Measurements from ENCODE around the gene PAFAH2.

The PAFAH2 gene

DNA sequence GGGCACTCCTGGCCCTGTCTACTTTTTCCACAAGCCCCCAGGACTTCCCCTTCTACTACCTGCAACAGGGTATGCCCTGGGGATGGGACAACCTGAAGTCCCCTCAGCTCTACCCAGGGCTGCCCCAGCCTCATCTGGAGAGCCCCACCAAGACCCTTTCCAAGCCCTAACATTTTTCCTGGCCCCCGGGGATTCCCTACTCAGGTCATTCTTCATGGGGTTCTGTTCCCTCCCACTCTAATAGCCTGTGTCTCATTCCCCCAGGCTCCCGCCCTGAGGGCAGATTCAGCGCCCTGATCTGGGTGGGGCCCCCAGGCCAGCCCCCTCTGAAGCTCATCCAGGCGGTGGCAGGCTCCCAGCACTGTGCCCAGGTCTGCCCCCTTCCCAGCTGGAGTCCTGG lies 33.3 kb upstream of the PAFAH2 start:
- no peak for DNase-seq (ENCODE audit: low read depth)

DNA sequence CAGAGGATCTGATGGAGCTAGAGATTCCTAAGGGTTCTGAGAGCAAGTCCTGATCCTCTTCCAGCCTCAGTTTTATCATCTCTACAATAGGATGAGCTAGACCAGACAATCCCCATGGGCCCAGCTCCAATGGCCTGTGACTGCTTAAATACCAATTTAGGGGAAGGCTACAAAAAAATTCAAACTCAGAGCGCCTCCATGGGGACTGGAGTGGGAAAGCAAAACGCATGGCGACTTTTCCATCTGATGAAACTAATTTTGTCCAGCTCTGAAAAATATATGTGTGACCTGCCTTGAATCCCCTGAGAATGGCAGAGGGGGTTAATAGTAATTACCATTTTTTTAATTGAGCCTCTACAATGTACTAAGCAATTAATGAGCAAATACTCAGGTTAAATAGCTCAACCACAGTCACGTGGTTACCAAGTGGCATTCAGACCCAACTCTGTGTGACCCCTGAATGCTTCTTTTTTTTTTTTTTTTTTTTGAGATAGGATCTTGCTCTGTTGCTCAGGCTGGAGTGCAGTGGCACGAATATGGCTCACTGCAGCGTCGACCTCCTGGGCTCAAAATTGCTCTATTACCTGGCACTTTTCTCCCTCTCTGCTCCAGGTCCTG lies 32.1 kb upstream of the PAFAH2 start:
- no peak for DNase-seq (ENCODE audit: low read depth)

DNA sequence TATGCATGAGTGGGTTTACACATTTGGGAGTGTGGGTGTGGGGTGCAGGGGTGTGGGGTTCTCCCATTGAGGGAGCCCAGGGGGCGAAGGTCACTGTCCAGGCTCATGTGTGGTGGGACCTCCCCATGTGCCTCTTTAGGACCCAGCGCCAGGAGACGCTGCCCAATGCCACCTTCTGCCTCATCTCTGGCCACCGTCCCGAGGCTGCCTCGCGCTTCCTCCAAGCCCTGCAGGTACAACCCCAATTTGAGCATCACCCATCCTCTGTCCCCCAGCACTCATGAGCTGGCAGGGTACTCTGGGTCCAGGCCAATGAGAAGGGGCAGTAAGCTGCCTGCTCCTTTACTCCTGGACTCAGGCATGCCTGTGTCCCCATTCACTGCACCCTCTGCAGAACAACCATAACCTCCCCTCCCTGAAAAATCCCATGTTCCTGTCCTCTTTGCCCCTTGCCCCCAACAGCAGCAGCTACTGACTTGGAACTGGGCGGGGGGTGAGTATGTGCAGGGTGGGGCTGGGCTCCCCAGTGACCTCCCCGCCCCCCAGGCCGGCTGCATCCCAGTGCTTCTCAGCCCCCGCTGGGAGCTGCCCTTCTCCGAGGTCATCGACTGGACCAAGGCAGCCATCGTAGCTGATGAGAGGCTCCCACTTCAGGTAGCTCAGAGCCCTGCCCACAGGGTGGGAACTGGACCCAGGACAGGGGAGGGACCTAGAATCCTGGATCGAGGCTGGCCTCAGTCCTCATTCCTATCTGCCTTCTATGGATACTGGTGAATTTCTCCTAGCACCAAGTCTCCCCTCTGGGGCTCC lies 31.4 kb upstream of the PAFAH2 start:
- no peak for DNase-seq (ENCODE audit: low read depth)

DNA sequence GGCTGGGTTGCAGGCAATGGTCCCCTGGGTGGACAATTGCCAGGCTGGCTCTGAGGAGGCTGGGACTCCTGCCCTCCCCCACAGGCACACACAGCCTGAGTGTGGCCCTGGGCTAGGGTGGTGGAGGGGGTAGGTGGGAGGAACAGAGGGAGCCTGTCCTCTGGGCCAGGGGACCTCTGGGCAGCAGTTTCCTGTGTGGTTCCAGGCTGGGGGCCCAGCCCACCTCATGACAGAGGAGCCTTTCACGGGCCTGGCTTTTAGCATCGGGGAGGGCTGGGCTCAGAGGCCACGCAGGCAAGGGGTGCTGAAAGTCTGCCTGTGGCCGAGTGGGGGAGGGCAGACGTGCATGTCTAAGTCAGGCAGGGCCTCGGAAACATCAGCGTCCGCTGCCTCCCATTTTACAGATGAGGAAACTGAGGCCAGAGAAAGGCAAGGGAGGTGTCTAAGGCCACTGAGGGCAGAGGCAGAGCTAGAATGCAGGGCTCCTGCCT lies 30.7 kb upstream of the PAFAH2 start:
- no peak for DNase-seq (ENCODE audit: low read depth)

DNA sequence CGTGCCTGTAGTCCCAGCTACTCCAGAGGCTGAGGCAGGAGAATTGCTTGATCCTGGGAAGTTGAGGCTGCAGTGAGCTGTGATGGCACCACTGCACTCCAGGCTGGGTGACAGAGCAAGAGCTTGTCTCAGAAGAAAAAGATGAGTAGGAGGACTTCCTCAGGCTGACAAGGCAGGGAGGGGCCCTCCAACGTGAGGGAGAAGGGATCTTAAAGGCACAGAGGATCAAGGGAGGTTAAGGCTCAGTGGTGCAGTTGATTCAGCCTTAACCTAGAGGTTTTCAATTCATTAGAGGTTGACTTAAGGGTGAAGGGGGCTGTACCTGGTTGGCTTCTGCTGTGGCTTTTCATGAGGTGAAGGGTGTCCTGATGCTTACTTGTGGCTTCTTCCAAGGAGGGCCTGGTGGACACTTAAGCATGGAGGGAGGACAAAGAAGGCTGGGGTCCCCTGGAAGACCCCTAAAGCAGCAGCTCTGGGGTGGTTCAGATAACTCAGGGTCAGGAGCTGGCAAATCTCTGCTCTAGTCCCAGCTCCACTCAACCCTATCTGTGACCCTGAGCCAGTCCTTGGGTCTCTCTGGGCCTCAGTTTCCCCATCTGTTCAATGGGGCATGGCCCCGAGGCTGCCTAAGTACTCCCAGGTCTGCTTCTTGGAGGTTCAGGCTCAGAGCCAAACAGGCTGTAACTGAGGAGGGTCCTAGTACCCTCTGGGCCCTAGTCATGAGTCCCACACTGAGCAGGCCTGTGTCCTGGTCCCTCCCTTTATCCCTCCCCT lies 30.0 kb upstream of the PAFAH2 start:
- no peak for DNase-seq (ENCODE audit: low read depth)

DNA sequence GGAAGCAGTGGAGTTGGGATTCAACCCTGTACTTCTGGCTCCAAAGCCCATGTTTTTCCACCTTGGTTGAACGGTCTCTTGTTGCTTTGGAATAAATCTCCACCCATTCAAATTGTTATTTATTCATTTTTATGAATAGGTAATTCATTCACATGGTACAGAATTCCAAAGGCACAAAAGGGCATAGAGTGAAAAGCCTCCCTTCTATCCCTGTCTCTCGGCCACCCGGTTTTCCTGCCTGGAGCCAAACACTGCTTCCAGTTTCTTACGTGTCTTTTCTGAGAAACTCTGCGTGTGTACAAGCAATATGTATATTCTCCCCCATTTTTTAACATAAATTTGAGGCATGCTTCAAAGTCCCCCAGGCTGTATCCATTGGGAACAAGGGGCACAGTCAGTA lies 27.7 kb upstream of the PAFAH2 start:
- no peak for DNase-seq (ENCODE audit: low read depth)

DNA sequence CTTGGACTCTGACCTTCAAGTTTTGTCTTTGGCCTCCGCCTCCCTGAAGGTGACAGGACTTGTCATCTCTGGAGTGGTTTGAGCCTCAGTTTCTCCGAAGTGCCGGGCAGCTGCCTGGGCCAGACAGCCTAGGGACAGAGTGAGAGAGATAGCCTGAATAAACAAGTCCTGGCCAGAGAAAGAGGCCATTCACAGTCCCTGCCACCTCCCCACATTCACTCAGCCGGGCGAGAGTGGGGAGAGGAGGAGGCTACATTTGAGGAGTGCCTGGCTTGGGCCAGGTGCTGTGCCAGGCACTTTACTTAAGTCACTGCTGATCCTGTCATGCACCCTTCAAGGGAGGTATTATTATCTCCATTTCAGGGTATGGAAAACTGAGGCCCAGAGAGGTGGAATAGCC lies 27.2 kb upstream of the PAFAH2 start:
- DNase-seq (ENCODE audit: low read depth), result no peak

DNA sequence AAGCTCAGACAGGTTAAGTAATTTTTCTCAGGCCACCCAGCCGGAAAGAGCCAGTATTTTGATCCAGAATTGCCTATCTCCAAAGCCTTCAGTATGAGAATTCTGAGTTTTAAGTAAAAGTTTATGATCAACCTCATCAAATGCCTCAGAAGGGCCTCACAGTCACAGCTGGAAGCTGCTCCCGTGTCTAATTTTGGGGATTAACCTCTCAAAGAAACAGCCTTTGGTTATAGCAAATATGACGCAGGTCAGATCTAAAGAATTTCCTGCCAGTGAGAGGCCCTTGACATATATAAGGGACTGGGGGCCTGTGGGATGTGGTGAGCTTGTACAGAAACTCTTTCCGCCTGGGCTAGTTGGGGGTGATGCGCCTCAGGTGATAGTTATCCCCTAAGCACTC lies 26.0 kb upstream of the PAFAH2 start:
- no peak for DNase-seq (ENCODE audit: low read depth)

DNA sequence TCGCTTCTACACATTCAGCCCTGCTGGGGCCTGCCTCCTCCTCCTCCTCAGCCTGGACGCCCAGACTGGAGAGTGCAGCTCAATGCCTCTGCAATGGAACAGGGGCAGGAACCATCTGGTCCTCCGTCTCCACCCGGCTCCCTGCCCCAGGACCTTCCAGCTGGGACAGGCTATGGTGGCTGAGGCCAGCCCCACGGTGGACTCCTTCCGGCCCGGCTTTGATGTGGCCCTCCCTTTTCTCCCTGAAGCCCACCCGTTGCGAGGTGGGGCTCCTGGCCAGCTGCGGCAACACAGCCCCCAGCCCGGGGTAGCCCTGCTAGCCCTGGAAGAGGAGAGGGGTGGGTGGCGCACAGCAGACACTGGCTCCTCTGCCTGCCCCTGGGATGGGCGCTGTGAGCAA lies 25.1 kb upstream of the PAFAH2 start:
- DNase-seq (ENCODE audit: low read depth), result no peak

DNA sequence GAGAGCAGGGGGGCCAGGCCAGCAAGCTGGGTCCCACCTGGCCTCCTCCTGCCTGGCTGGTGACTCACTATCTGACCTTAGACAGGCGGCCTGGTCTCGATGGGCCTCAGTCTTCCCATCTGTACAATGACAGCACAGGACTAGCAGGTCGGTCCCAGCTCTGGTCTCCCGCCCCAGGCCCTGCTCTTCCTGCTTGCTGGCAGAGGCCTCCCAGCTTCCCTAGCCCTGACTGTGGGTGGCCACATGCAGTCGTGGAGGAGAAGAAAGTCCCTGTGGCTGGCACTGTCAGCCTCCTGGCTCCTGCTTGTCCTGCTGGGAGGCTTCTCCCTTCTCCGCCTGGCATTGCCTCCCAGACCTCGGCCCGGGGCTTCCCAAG lies 24.5 kb upstream of the PAFAH2 start:
- DNase-seq (ENCODE audit: low read depth), result no peak

DNA sequence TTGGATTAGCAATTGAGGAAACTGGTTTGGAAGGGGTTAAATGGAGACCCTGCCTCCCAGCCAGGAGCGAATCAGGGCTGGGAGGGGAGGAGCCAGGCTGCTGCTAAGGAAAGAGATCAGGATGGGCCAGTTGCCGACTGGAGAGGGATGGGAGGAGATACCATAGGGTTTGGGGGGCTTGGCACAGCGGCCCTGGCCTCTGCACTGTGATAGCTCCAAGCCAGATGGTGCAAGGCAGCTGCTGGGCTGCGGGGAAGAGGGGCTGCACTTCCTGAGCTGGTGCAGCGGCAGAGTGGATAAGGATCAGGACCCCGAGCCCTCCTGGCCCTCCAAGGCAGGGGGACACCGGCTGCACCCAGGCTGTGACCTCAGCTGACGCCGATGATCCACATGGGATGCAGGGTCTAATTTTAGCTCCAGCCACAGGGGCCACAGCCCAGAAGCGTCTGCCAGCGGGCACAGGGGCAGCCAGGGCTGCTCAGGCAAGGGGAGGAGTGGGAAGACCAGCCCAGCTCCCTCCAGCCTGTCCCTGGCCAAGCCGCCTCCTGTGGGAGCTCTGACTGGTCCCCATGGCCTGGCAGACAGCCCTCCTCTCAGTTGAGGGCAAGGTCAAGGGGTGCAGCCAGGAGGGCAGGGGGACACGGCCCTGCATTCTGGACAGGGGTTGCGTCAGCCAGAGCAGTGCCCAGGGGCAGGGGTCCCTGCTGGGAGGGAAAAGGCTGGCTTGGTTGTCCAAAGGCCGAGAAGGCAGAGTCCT lies 24.0 kb upstream of the PAFAH2 start, which contains the start of gene EXTL1:
Gene EXTL1 (plus strand): TSS at position 129 of the 757 bp plus-strand sequence. CDS start 872 bp downstream, outside the sequence.
- no peak for DNase-seq (ENCODE audit: low read depth)

DNA sequence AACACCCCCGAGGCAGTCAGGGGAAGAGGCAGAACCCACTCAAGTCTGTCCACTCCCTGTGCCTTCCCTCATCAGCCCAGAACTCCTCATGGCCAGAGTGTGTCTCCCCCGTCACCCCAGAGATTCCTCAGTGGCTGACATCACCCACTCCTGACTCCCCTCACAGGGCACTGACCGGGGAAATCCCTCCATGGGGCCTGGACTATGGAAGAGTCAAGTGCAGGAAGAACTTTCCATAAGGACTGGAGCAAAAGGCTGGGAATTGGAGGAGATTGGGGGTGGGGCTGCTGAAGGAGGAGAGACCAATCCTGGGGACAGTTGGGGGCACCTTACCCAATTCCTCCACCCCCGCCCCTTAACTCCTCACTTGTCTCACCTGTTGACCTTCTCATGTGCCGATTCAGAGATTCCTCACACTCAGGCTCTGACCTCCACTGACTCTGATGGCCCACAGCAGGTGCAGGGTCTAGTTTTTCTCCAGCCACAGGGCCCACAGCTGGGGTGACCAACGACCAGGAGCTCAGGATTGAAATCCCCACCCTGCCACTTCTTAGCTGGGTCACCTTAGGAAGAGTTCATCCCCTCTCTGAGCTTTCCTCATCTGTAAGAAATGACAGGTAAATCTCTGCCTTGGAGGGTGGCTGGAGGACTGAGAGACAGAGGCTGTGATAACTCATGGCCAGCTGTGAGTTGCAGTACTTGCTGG lies 23.2 kb upstream of the PAFAH2 start:
- DNase-seq (ENCODE audit: low read depth), result no peak

DNA sequence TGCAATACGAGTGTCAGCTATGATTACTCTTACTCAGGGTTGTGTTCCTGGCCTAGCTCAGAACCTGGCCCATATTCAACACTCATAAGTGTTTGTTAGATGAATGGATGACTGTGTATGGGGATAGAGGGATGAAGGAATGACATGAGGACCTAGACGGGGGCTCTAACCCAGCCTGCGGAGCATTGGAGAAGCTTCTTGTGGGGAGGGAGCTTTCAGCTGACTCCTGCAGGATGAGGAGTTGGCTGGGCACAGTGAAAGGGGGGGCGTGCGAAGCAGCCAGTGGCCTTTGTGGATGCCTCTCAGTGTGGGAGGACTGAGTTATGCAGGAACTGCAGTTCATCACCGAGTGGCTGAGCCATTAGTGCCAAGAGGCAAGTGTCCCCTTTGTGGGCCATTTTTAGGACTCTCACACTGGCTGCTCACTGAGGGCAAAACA lies 22.5 kb upstream of the PAFAH2 start:
- DNase-seq (ENCODE audit: low read depth), result no peak

DNA sequence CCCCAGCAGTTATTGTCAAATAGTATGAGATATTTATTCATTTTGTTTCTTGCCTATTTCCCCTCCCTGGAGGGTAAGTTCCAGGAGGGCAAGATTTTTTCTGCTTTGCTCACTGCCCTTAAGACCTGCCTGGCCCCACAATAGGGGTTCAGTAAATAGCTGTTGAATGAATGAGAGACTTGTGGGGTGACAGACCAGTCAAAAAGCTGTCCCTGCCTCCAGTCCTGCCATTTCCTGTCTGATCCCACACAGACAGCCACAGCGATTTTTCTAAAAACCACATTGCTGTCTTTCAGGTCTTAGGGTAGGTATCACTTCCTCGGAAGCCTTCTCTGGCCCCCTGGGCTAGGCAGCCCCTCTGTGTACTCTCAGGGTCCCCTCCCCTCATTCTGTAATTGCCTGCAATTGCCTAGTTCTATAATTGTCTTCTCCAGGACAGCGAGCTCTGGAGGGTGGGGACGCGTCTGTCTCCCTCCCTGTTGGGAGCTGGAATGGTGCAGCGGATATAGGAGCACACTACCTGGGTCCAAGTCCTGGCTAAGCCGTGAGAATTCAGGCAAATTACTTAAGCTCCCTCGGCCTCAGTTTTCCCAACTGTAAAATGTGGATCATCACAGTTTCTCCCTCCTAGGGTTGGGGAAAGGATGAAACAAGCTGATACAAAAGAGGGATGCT lies 21.9 kb upstream of the PAFAH2 start:
- DNase-seq (ENCODE audit: low read depth), result peak; percentile 24

DNA sequence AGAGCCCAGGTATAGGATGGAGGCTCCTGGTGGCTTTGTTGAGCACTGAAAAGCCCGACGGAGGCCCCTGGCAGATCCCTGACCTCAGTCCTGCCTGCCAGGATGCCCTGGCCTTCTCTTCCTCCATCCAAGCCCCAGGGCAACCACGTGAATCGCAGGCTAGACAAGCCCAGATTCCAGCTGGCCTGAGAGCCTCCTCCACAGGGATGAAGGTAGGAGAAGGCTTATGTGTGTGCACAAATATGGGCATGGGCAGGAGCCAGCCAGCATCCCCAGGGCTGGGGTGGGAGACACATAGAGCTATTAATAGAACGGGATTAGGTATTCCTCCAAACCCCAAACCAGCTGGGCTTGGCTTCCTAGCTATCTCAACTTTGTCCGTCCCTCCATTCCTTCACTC lies 19.7 kb upstream of the PAFAH2 start:
- DNase-seq (ENCODE audit: low read depth), result no peak

DNA sequence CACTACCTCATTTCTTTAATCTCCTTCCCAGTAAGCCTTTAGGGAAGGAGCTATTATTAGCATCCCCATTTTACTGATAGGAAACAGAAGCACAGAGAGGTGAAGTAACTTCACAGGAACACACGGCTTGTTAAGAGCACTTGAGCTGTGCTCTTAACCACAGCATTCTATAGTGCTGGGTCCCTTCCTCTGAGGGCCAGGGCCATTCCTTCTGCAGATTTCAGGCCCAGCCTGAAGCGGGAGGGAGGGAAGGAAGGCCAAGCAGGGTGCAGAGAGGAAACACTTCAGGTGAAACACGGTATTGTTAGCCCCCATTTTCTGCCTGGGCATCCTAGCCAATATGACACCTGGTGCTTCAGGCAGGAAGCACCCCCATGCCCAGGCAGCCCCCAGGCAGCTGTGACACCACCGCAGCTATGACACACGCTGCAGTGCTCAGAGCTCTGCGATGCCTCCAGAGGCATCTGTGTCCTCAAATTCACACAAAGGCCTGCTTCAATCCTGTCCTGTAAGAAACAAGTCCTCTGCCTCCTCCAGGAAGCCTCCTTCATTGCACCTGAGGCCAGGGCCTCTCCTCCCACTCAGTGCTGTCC lies 19.2 kb upstream of the PAFAH2 start:
- DNase-seq (ENCODE audit: low read depth), result no peak

DNA sequence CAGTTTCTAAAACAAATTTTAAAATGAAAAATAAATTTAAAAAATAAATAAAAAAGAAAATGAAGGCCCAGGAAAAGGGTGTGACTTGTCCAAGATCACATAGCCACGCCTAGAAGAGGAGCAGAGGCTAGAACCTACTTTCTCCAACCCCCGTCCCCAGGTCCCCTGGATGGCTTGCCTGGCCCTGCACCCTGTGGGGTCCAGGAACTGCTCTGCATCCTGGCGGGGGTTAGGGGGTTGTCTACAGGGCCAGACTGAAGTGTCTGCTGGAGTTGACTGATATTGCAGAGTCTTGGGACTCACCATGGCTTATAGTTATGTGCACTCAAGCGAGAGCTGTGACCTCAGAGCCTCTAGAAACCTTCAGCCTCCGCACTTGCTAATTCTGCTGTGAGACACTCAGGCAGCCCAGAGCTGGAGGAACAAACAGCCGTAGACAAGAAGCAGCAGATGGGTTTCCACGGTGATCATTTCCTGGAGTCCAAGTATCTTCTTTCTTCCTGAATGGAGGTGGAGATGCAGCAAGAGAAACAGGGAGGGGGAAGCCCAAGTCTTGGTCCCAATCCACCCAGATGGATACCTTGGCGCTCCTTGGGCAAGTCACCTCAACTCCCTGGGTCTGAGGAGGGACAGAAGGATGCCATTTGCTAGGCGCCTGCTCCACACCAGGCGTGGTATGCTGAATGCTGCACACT lies 18.5 kb upstream of the PAFAH2 start:
- no peak for DNase-seq (ENCODE audit: low read depth)

DNA sequence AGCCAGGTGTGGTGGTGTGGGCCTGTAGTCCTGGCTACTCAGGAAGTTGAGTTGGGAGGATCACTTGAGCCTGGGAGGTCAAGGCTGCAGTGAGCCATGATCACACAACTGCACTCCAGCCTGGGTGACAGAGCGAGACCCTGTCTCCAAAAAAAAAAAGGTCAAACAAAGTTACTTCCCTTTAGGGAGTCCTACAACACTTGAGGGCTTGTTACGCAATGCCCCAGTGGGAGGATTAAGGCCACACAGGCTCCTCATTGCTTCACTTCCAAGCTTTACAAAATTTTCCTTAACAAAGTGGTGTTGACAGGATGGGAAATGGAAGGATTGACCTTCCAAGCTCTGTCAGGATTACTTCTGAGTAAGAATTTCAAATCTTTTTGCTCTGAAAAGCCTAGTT lies 17.5 kb upstream of the PAFAH2 start:
- no peak for DNase-seq (ENCODE audit: low read depth)

DNA sequence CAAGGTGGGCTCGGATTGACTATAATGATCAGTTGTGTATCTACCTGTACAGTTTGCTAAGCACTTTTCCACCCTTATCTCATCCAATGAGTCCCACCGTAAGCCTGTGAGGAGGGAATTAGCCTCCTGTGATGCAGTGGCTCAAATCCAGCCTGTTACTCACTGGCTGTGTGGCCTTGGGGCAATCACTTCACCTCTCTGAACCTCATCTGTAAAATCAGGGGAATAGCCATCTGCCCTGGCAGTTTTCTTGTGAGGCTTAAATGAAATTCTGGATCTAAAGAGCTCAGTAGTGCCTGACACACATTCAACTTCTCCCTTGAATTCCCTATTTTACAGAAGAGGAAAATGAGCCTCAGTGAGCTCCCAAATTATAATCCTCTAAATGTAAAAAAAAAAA lies 16.3 kb upstream of the PAFAH2 start:
- DNase-seq (ENCODE audit: low read depth), result no peak

DNA sequence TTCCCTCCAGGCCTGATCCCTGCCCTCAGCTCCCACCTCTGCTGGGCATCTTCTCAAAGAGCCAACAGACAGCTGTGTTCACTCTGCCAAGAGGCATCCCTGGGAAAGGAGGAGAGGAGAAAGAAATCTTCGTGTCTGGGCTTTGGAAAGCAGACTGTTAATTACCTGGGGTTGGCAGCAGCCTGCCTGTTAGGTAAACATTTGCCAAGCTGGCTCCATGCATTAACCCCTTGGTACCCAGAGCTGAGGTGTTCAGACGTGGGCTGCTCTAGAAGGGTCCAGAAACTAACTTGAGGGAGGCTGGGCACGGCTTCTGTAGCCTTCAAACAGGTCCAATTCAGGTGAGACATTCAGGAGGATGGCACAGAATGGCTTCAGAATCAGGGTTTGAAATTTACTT lies 15.0 kb upstream of the PAFAH2 start:
- no peak for DNase-seq (ENCODE audit: low read depth)
